HG02588 (cell line): Measurements from ENCODE around the gene SCGB1D1.
"Not testable (repeated sequence)": the region's sequence is repeated elsewhere in the genome, so short reads cannot be mapped to it uniquely, and the experiment has no call there.

ENCODE experiments used
- ATAC-seq: cut with Tn5 transposase; IDR thresholded peaks from one replicate; pipeline ENCODE4 v1.9.1; 2021; ENCODE audit warnings: mild to moderate bottlenecking, moderate library complexity; ENCODE audit not compliant: unreplicated experiment

SCGB1D1 gene

DNA sequence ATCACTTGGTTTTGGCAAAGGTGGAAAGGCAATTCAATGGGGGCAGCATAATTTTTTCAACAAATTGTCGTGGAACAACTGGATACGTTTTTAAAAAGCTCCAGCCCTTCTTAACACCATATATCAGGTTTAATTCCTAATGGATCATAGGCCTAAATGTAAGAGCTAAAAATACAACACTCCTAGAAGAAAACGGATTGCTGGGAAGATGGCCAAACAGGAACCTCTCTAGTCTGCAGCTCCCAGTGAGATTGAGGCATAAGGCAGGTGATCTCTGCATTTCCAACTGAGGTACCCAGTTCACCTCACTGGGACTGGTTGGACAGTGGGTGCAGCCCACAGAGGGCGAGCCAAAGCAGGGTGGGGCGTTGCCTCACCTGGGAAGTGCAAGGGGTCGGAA, 32.4 kb upstream of the SCGB1D1 start:
- ATAC-seq, result no peak

DNA sequence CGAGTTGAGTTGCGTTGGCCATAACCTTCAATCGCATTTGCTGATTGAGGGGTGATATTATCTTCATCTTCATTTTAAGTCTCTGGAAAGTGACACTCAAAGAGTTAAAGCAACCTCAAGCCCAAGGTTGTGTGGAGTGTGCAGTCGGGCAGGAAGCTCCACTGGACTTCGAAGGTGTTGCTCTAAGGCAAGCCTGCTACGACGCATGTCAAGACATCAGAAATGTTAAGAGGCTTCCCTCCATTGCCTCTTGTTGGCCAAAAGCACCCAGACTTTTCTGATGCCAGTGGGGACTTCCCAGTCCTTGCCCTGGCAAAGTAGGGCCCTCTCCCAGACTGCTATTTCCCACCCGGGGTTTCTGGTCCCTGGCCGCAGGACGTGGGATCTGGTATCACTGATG, 23.6 kb upstream of the SCGB1D1 start:
- ATAC-seq, result no peak

DNA sequence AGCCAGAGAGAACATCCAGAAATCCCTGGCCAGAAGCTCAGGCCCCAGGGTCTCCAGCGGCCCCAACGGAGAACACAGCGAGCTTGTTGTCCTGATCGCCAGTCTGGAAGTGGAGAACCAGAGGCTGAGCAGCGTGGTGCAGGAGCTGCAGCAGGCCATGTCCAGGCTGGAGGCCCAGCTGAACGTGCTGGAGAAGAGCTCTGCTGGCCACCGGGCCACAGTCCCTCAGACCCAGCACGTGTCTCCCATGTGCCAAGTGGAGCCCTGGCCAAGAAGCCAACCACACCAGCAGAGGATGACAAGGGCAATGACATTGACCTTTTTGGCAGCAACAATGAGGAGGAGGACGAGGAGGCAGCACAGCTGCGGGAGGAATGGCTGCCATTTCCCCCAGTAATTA, 20.6 kb upstream of the SCGB1D1 start:
- ATAC-seq, result no peak

DNA sequence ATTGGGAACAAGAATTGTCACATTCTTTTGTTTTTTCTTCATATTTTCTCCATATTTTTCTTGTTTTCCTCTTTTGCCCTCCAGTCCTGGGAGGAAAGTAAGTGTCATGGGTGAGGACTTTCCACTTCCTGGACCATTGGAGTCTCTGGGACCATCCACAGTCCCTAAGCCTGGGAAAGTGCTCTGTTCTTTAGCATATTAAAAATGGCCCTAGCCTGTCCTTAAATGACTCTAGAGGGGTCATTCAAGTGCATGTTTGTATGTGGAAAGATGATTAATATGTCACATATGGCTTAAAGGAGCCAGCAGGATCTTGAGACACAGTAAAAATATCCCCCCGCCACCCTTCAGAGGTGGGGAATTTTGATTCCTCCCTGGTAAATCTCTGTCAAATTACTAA, 20.1 kb upstream of the SCGB1D1 start:
- no peak for ATAC-seq

DNA sequence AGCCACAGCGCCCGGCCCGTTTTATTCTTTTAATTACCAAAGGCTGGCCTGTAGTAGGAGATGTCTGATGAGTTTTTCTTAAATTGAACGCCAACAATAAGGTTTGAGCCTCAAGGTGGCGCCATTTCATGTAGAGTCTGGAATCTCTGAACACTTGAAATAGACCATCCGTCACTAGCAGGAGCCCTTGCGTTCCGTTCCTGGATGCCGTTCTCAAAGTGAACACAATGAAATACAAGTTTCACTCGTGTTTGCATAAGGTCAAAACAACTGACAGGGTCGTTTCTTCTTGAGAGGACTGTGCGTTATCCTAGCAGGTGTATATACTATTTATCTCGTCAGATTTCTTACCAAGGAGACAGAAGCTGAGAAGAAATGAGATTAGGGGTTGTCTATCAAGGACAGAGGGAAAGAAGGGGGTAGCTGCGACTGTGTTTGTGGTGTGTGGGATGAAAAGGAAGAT, 18.7 kb upstream of the SCGB1D1 start:
- no peak for ATAC-seq

DNA sequence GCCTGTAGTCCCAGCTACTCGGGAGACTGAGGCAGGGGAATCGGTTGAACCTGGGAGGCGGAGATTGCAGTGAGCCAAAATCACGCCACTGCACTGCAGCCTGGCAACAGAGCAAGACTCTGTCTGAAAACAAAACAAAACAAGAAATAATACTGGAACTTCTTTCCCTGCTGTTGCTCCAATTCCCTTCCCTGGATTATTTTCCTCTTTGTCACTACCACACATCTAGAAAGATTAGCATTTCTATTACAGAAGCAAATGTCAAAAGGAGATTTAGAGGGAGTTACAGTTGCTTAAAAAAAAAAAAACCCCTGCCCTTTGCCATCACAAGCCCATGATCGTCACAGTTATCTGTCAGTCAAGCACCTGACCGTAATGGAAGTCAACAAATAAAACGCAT, 17.7 kb upstream of the SCGB1D1 start:
- ATAC-seq, result no peak

DNA sequence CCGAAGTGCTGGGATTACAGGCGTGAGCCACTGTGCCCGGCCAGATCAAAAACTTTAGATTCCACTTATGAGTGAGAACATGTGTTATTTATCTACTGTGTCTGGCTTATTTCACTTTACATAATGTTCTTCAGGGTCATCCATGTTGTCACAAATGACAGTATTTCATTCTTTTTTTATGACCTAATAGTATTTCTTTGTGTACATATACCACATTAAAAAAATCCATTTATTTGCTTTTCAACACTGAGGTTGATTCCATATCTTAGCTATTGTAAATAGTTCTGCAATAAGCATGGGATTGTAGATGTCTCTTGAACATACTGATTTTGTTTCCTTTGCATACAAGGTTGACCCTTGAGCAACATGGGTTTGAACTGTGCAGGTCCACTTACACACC, 13.2 kb upstream of the SCGB1D1 start:
- no peak for ATAC-seq

DNA sequence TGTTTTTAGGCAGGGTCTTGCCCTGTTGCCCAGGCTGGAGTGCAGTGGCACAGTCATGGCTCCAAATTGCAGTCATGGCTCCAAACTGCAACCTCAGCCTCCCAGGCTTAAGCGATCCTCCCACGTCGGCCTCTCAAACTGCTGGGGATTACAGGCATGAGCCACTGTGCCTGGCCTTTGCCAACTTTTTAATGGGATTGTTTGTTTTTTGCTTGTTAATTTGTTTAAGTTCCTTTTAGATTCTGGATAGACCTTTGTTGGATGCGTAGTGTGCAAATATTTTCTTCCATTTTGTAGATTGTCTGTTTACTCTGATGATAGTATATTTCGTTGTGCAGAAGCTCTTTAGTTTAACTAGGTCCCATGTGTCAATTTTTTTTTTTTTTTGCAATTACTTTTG, 10.0 kb upstream of the SCGB1D1 start:
- ATAC-seq, result no peak

DNA sequence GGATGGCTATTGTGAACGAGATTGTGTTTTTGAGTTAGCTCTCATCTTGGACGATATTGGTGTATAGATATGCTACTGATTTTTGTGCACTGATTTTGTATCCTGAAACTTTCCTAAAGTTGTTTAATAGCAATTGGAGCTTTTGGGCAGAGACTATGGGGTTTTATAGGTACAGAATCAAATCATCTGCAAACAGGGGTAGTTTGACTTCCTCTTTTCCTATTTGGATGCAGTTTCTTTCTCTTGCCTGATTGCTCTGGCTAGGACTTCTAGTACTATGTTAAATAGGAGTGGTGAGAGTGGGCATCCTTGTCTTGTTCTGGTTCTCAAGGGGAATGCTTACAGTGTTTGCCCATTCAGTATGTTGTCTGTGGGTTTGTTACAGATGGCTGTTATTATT, 8.9 kb upstream of the SCGB1D1 start:
- no peak for ATAC-seq

DNA sequence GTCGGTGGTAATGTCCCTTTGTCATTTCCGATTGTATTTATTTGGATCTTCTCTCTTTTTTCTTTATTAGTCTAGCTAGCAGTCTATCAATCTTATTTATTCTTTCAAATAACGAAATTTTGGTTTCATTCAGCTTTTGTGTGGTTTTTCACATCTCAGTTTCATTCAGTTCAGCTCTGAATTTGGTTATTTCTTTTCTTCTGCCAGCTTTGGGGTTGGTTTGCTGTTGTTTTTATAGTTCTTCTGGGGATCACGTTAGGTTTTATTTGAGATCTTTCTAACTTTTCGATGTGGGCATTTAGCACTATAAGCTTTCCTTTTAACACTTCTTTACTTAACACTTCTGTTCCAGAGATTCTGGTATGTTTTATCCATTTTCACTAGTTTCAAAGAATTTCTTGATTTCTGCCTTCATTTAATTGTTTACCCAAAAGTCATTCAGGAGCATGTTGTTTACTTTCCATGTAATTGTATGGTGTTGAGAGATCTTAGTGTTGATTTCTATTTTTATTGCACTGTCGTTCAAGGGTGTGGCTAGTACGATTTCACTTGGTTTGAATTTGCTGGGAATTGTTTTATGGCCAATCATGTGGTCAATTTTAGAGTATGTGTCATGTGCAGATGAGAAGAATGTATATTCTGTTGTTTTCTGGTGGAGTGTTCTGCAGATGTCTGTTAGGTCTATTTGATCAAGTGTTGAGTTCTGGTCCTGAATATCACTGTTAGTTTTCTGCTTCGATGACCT, 7.7 kb upstream of the SCGB1D1 start:
- ATAC-seq, result no peak

DNA sequence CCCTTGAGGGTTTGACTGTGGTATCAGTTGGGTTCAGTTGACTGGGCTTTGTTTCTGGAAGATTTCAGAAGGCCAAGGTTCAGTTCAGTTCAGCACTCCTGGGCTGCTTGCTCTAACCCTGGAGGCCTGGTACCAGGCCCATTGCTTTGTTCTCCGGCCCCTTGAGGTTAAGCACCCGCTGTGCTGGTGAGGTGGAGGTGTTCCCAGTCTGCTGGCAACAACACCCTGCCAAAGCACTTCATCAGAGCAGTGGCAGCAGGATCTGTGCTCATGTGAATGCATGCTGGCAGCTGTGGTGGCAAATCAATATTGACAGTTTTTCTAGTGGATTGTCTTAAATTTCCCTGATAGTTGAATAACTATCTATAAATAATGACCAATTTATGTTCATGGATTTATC, 3.8 kb upstream of the SCGB1D1 start:
- no peak for ATAC-seq

DNA sequence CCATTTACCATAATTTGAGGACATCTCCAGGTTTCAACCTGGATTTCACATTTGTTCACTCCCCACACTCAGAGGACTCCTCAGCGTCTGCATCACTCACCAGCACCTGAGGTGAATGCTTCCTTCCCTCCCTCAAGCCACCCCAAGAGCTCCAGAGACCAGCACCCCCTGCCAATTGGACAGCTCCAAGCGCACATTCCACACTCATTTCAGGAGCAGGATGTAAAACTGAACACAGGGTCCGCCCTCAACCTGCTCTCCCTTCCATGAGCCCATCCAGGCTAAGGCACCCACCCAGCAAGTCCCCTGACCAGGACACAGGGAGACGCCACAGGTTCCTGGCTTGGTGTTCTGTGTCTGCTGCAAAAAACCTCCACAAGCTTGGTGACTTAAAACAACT, 3.9 kb downstream of the SCGB1D1 start:
- ATAC-seq, result no peak

DNA sequence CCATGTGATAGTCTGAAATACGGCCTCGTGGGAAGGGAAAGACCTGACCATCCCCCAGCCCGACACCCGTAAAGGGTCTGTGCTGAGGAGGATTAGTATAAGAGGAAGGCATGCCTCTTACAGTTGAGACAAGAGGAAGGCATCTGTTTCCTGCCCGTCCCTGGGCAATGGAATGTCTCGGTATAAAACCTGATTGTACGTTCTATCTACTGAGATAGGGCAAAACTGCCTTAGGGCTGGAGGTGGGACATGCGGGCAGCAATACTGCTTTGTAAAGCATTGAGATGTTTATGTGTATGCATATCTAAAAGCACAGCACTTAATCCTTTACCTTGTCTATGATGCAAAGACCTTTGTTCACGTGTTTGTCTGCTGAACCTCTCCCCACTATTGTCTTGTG, 5.0 kb downstream of the SCGB1D1 start:
- not testable (repeated sequence) for ATAC-seq

DNA sequence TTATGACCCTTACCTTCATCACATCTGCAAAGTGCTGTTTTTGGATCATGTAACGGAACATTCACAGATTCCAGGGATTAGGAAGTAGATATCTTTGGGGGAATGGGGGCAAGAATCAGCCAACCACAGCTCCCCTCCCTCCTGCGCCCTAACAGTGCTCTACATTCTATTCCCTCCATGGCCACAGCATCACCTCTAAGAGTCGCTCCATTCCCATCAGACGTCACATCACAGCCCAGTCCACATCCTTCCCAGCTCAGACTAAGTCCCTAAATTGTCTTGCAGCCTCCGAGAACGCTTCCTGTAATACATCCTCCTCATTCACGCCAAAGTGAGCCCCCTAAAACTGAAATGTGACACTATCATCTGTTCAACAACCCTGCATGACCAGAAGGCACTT, 5.9 kb downstream of the SCGB1D1 start:
- no peak for ATAC-seq

DNA sequence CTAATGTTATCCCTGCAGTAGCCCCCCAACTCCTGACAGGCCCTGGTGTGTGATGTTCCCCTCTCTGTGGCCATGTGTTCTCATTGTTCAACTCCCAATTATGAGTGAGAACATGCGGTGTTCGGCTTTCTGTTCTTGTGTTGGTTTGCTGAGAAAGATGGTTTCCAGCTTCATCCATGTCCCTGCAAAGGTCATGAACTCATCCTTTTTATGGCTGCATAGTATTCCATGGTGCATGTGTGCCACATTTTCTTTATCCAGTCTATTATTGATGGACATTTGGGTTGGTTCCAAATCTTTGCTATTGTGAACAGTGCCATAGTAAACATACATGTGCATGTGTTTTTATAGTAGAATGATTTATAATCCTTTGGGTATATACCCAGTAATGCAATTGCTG, 7.4 kb downstream of the SCGB1D1 start:
- ATAC-seq, result not testable (repeated sequence)

DNA sequence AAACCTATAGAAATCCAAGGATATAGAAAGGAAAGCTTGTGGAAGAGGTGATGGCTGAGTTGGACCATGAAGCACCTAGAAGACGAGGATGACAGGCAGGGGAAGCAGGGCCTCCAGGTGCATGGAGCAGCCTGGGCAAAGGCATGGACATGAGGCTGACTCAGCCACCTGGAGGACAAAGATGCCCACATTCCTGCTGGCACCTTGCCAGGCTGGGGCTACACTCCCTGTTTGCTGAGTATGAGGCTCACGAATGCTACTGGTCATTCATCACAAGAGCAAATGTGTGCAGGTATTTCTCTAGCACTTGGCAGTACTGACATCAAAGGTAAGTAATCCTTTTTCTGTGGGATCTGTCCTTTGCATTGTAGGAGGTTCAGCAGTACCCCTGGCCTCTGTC, 11.4 kb downstream of the SCGB1D1 start:
- ATAC-seq, result no peak

DNA sequence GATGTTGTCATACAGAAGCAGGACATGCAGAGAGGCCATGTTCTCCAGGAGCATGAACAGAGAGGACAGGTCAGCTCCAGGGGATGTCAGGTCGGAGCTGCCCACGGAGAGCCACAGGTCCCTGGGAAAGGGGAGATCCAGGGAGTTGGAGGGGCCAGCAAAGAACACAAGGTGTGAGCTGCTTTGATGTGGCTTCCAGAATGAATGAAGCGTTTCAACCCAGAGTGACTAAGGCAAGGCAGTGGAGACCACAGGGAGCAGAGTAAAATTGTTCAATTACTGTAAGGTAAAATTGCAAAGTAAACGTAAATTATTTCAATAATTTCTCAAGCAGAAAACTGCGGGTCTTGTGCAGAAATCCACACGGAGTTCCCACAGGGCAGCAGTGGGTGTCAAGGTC, 12.9 kb downstream of the SCGB1D1 start:
- no peak for ATAC-seq

DNA sequence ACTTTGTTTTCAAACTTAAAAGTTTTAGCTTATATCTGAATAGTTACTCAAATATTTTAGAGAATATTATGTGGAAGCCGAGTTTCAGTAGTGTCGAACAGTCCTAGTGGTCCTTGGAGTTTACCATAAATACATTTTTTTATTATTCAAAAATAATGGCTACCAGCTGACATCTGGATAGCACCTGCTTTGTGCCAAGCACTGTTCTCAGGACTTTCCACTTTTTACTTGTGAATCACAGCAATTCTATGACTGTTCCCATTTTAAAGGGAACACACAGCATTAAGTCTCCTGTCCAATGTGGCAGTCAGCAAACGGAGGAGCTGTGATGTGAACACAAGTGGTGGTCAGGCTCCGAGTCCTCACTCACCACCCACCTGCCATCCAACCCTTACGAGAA, 14.4 kb downstream of the SCGB1D1 start:
- ATAC-seq, result no peak

DNA sequence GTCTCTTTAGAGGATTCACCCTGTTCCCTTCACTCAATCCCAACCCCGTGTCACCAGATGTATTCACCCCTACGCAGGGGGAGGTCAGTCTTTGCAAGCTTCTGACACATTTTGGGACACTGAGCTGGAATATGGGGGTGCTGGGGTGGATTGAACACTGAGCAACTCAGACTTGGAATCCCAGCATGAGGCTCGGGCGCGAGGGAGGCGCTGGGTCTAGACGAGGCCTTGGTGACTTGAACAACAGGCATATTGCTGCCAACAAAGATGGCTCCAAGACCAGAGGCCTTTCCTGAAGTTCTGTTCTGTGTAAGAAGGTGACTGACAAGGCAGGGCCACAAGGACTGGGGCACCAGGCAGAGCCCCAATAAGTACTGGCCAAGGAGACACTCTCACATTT, 15.4 kb downstream of the SCGB1D1 start:
- ATAC-seq, result no peak

DNA sequence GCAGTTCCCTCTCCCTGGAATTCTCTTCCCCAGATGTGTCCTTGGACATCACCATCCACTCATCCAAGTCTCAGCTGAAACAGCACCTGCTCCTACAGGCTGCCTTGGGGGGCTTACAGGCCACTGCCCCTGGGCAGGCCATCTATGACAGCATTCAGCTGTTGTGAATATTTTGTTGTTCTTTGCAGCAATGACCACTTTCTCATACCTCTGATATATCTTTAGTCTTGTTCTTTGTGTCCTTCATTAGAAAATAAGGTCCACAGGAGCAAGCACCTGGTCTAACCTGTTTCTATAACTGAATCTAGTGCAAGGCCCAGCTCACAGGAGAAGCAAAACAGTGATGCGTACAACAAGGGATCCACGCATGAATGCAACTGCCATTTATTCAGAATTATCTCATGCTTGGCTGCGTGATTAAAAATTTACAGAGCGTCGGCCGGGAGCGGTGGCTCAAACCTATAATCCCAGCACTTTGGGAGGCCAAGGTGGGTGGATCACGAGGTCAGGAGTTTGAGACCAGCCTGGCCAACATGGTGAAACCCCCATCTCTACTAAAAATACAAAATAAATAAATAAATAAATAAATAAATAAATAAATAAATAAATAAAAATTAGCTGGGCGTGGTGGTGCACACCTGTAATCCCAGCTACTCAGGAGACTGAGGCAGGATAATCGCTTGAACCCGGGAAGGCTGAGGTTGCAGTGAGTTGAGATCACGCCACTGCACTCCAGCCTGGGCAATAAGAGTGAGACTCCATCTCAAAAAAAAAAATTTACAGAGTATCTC, 16.5 kb downstream of the SCGB1D1 start:
- not testable (repeated sequence) for ATAC-seq

DNA sequence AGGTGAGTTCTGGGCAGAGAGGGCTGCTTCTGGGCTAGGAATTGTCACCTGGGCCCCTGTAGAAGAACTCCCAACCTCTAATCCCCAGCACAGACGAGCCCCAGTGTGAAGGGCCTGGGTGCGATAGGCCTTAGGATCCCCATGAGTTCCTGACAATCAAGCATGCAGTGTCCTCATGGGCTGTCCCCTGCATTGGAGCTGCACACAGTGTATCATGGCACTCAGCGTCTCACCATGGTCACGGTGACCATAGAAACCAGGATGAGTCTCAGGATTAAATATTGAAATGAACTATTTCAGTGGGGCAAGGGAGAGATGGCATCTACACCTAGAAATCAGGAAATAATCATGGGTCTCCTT, 18.7 kb downstream of the SCGB1D1 start:
- ATAC-seq, result no peak

DNA sequence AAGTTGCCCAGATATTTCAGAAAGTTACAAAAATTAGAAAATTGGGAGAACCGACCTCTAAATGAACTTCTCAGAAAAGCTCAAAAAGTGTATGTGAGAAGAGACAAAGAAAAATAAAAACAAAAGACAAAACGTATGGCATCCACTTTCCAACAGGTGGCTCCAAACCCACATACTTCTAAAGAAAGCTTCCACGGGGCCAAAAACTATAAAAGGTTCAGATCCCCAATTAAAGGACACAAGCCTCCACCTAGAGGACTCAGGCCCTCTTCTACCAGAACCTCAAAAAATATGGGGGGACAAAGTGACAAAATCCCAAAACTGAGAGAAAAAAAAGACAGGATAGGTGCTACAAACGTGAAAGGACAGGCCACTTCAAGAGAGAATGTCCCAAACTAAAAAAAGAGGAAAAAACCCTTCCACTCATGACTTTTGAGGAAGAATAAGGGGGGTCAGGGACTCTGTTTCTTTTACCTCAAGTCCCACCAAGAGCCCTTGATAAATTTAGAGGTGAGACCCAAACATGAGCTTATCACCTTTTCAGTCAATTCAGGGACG, 27.3 kb downstream of the SCGB1D1 start:
- no peak for ATAC-seq
